Measurements from ENCODE around the gene FBLIM1.

DNA sequence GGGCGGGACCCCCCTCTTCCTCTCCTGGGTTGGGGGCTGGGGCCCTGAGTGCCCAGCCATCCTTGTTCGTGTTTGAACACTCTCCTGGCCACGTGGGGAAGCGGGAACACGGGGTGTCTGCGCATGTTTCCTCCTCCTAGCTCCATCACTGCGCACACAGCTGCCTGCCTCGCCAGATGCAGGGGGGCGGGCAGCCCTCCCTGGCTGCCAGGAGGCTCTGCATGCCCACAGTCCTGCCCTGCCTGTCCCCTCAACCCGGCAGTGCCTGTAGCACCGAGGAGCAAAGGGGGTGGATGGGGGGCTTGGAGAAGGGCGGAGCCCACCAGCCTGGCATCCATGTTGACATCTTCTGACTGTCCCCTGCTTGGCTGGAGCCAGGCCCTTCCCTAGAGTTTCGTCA lies 24.3 kb upstream of the FBLIM1 start:
- TF ChIP-seq, protein P1, sequence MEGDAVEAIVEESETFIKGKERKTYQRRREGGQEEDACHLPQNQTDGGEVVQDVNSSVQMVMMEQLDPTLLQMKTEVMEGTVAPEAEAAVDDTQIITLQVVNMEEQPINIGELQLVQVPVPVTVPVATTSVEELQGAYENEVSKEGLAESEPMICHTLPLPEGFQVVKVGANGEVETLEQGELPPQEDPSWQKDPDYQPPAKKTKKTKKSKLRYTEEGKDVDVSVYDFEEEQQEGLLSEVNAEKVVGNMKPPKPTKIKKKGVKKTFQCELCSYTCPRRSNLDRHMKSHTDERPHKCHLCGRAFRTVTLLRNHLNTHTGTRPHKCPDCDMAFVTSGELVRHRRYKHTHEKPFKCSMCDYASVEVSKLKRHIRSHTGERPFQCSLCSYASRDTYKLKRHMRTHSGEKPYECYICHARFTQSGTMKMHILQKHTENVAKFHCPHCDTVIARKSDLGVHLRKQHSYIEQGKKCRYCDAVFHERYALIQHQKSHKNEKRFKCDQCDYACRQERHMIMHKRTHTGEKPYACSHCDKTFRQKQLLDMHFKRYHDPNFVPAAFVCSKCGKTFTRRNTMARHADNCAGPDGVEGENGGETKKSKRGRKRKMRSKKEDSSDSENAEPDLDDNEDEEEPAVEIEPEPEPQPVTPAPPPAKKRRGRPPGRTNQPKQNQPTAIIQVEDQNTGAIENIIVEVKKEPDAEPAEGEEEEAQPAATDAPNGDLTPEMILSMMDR (IDR thresholded peaks at IDR 0.05), result no peak
- no peak for TF ChIP-seq EP300 (IDR thresholded peaks at IDR 0.05; ENCODE audit: low read depth)
